ENCODE data around the gene WFS1. TPM values are rescaled to one million over a fixed set of nuclear protein-coding genes. Genes with fewer than 3 reads are reported as not detected.
A peak's percentile ranks its signal among the peaks of the same experiment; 100 is the strongest.

The WFS1 gene
- polyA plus RNA-seq, 1 experiment, result 46.8 TPM

DNA sequence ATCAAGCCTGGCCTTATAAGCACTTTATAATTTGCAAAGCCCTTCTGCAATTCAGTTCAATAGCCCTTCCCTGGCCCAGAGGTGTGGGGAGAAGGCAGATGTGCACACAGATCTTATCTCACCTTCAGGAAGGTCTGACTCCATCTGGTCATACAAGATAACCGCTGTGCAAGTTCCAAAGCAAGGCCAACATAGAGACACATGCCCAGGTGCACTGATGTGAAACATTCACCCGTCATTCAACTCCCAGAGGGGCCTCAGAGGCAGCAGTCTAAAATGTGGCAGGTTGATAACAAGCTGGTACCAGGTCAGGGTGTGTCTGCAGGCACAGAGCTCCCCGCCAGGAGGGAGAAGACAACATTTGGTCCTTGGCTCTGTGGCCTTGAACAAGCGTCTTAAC lies 10.9 kb upstream of the WFS1 start:
- CTCF ChIA-PET, result interaction anchor here (2.0 to 19.8 kb wide), 3 partner anchors 9 to 70 kb away, joined by 4 to 310 read pairs (median 97); no protein-coding TSS in a partner anchor
- DNase-seq (ENCODE audit: low read depth, low spot score), result no peak
- TF ChIP-seq, protein P1, sequence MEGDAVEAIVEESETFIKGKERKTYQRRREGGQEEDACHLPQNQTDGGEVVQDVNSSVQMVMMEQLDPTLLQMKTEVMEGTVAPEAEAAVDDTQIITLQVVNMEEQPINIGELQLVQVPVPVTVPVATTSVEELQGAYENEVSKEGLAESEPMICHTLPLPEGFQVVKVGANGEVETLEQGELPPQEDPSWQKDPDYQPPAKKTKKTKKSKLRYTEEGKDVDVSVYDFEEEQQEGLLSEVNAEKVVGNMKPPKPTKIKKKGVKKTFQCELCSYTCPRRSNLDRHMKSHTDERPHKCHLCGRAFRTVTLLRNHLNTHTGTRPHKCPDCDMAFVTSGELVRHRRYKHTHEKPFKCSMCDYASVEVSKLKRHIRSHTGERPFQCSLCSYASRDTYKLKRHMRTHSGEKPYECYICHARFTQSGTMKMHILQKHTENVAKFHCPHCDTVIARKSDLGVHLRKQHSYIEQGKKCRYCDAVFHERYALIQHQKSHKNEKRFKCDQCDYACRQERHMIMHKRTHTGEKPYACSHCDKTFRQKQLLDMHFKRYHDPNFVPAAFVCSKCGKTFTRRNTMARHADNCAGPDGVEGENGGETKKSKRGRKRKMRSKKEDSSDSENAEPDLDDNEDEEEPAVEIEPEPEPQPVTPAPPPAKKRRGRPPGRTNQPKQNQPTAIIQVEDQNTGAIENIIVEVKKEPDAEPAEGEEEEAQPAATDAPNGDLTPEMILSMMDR (IDR thresholded peaks at IDR 0.05; ENCODE audit: low read depth, low read length), result no peak
- POLR2A ChIA-PET, result no interaction called here
- Histone ChIP-seq H3K9me3 (ENCODE audit: control insufficient read depth, insufficient read depth, low read length) (no peaks in the 10 kb centered on the region), H3K4me3 (ENCODE audit: low read depth, low read length) (no peak overlapping the region), H3K27ac (ENCODE audit: low read depth, low read length) (no peak overlapping the region), H3K27me3 (ENCODE audit: control insufficient read depth, insufficient read depth, low read length) (peaks cover 7% of the 10 kb centered on the region)

DNA sequence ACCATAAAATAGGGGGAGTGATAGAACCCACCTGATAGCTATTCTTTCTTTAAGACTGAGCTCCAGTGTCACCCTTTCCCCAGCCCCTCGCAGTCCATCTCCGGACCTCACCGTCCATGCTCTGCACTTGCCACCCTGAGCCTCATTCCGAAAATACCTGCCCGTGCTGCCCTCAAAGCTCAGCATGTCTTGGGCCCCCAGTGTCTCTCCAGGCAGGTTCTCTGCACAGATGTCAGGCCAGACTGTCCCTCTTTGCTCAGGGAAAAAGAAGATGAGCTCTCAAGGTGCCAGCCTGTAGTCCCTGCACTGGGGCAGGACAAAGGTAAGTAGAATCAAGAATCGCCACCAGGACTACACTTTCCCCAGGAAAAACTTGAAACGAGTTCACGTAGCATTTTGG lies 9.8 kb upstream of the WFS1 start:
- CTCF ChIA-PET, result interaction anchor here (0.6 to 19.8 kb wide), 4 partner anchors 10 to 429 kb away, joined by 4 to 310 read pairs (median 52); no protein-coding TSS in a partner anchor
- Histone ChIP-seq H3K27ac (ENCODE audit: low read depth, low read length) (no peak overlapping the region), H3K4me3 (ENCODE audit: low read depth, low read length) (no peak overlapping the region), H3K27me3 (ENCODE audit: control insufficient read depth, insufficient read depth, low read length) (peaks cover 4% of the 10 kb centered on the region), H3K9me3 (ENCODE audit: control insufficient read depth, insufficient read depth, low read length) (no peaks in the 10 kb centered on the region)
- POLR2A ChIA-PET, result no interaction called here
- TF ChIP-seq, protein P1 (IDR thresholded peaks at IDR 0.05; ENCODE audit: low read depth, low read length), result no peak
- no peak for DNase-seq (ENCODE audit: low read depth, low spot score)

DNA sequence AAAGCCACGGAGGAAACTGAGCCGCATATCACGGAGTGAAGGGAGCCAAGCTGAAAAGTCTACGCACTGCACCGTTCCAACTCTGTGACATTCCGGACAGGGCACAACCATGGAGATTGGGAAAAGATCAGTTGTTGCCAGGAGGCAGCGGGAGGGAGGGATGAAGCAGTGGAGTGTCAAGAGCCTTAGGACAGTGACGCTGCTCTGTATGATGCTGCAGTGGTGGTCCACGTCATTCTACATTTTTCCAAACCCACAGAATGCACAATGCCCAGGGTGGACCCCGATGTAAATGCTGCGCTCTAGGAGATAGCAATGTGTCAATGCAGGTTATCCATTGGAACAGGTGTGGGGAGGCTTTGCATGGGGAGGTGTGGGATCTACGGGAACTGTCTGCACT lies 7.5 kb upstream of the WFS1 start:
- POLR2A ChIA-PET, result no interaction called here
- TF ChIP-seq, protein P1 (IDR thresholded peaks at IDR 0.05; ENCODE audit: low read depth, low read length), result no peak
- DNase-seq (ENCODE audit: low read depth, low spot score), result no peak
- Histone ChIP-seq H3K4me3 (ENCODE audit: low read depth, low read length) (no peak overlapping the region), H3K27ac (ENCODE audit: low read depth, low read length) (no peak overlapping the region), H3K27me3 (ENCODE audit: control insufficient read depth, insufficient read depth, low read length) (peaks cover 6% of the 10 kb centered on the region), H3K9me3 (ENCODE audit: control insufficient read depth, insufficient read depth, low read length) (no peaks in the 10 kb centered on the region)
- CTCF ChIA-PET, result interaction anchor here (7.5 to 19.8 kb wide), 2 partner anchors 12 to 66 kb away, joined by 97 to 310 read pairs; no protein-coding TSS in a partner anchor

DNA sequence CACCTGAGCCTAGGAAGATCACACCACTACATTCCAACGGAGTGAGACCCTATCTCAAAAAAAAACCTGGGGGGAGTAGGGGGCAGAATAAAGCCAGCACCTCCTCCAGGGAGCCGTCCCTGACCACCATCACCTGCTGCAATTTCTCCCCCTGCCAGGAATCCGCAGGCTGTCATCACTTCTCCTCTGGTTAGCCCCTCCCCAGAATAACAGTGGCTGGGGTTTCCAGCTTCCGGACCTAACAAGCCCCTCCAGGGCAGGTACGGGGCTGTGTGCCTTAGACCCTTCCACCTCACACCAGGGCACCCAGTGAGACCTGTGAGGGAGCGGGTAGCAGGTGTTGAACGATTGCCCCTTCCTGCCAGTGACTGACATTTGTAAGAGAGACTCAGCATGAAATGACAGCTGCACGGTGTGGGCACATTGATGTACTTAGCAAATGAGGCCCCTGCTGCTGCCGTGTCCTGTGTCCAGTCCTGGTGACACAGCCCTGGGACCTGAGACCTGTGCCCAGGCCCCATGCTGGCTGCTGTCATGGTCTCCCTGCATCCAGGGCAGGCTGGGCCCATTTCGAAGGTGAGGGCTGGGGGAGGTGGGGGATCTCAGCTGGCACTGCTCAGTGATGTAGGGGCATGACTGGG lies 6.7 kb upstream of the WFS1 start:
- TF ChIP-seq, protein P1 (IDR thresholded peaks at IDR 0.05; ENCODE audit: low read depth, low read length), result no peak
- peak overlapping the region; percentile 11 for H3K27ac ChIP-seq (ENCODE audit: low read depth, low read length)
- CTCF ChIA-PET, result interaction anchor here (7.5 to 19.8 kb wide), 2 partner anchors 13 to 66 kb away, joined by 97 to 310 read pairs; no protein-coding TSS in a partner anchor
- no peaks in the 10 kb centered on the region for H3K9me3 ChIP-seq (ENCODE audit: control insufficient read depth, insufficient read depth, low read length)
- POLR2A ChIA-PET, result no interaction called here
- peaks cover 7% of the 10 kb centered on the region for H3K27me3 ChIP-seq (ENCODE audit: control insufficient read depth, insufficient read depth, low read length)
- H3K4me3 ChIP-seq (ENCODE audit: low read depth, low read length), result no peak overlapping the region
- DNase-seq (ENCODE audit: low read depth, low spot score), result no peak

DNA sequence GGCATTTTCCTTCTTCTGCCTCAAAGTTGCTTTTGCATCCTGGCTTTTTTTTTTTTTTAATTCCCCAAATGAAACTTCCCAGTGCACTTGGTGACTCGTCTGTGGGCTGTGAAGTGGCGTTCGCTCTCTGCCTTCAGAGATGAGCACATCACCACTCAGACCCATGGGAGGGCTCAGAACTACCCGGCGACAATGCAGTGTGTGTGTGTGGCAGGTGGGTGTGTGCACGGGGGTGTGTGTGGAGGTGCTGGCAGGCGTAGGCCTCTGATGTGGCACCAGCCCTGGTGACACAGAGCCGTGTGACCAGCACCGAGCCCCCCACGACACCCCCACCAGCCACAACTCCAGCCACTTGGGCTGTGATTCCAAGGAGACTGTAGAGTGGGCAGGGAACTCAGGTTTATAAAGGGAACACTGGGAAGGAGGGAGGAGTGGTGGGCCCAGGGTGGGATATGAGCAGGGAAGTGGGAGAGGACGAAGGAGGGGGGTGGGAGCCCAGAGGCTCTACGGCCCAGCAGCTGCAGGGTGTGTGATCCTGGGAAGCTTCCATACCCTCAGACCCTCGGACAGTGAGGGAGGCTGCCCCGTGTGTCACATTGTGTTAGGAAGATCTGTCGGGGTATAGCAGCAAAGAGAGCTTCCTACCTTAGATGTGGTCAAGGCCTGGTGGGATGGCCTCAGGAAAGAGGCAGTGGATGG lies 6.0 kb upstream of the WFS1 start:
- POLR2A ChIA-PET, result no interaction called here

More for the DNA sequence above, 6.0 kb upstream of the WFS1 start:
- TF ChIP-seq, protein P1 (IDR thresholded peaks at IDR 0.05; ENCODE audit: low read depth, low read length), result no peak
- CTCF ChIA-PET, result interaction anchor here (0.8 to 19.8 kb wide), 6 partner anchors 11 to 65 kb away, joined by 3 to 310 read pairs (median 8); no protein-coding TSS in a partner anchor
- Histone ChIP-seq H3K4me3 (ENCODE audit: low read depth, low read length) (no peak overlapping the region), H3K9me3 (ENCODE audit: control insufficient read depth, insufficient read depth, low read length) (no peaks in the 10 kb centered on the region), H3K27me3 (ENCODE audit: control insufficient read depth, insufficient read depth, low read length) (peaks cover 11% of the 10 kb centered on the region), H3K27ac (ENCODE audit: low read depth, low read length) (no peak overlapping the region)
- DNase-seq (ENCODE audit: low read depth, low spot score), result no peak

Measured in AG04450 (cell line).